HepG2 (cell line): ENCODE data around the gene ZBP1. TPM values are rescaled to one million over a fixed set of nuclear protein-coding genes. Genes with fewer than 3 reads are reported as not detected.

Experiments
- GLI4 ChIP-seq: sonication (generic); formaldehyde crosslinking; IDR thresholded peaks from 2 replicates; pipeline ENCODE4 v1.5.1; 2020; ENCODE audit warnings: missing genetic modification reagents, mild to moderate bottlenecking, moderate library complexity, borderline replicate concordance
- HDAC6 ChIP-seq: fragments of 200-600 bp; sonication (generic); IDR thresholded peaks from 2 replicates; pipeline ENCODE4 v1.7.0; 2017; ENCODE audit warnings: mild to moderate bottlenecking, antibody characterized with exemption, low read length, low read depth
- HNRNPUL1 ChIP-seq: fragments of 200-400 bp; formaldehyde crosslinking; IDR thresholded peaks from 2 replicates; pipeline ENCODE4 v1.6.1; 2017; ENCODE audit warnings: low read depth, mild to moderate bottlenecking, low read length, moderate library complexity
- MAFF ChIP-seq: IDR thresholded peaks from 2 replicates; pipeline ENCODE4 v1.6.1; 2011; ENCODE audit warnings: low read depth, low read length, improper control_type of control experiment
- NFRKB ChIP-seq: fragments of 450-650 bp; IDR thresholded peaks from 2 replicates; pipeline ENCODE4 v1.6.1; 2017
- TBP ChIP-seq: sonication (generic); formaldehyde crosslinking; IDR thresholded peaks from 2 replicates; pipeline ENCODE4 v1.5.0; 2020; ENCODE audit warnings: missing genetic modification reagents
- TEAD2 ChIP-seq: sonication (generic); formaldehyde crosslinking; IDR thresholded peaks from 2 replicates; pipeline ENCODE4 v1.9.0; 2021; ENCODE audit warnings: missing genetic modification reagents
- TOE1 ChIP-seq: sonication (generic); formaldehyde crosslinking; IDR thresholded peaks from 2 replicates; pipeline ENCODE4 v1.4.0; 2020; ENCODE audit warnings: mild to moderate bottlenecking, missing genetic modification reagents
- ZBTB7B ChIP-seq: sonication (generic); formaldehyde crosslinking; IDR thresholded peaks from 2 replicates; pipeline ENCODE4 v1.4.0; 2020; ENCODE audit warnings: missing genetic modification reagents
- ZNF343 ChIP-seq: sonication (generic); formaldehyde crosslinking; IDR thresholded peaks from 2 replicates; pipeline ENCODE4 v1.4.0; 2020; ENCODE audit warnings: mild to moderate bottlenecking, missing genetic modification reagents
- polyA plus RNA-seq, 8 experiments: library from polyadenylated mRNA; depleted of rRNA in 3 of 8; stranded (reverse) in 7 of 8; unstranded in 1 of 8; fragments of >200 nt; fragmentation: Illumina TruSeq in 4 of 8; extraction: Trizol in 4 of 8; gene quantifications; 2 replicates each; pipeline versions ENCODE4 v1.2.1 to v1.2.3, GENCODE V29; 2011 to 2016; ENCODE audit warnings: low read depth in 4 of 8, missing spikeins in 1 of 8, mixed read lengths in 1 of 8; ENCODE audit not compliant: insufficient read depth in 1 of 8
- total RNA-seq, 5 experiments: library from RNA; depleted of rRNA; stranded (reverse); fragments of >200 nt; fragmentation: Illumina TruSeq; extraction: Trizol; gene quantifications; 2 replicates each; pipeline ENCODE4 v1.2.3, GENCODE V29; 2016; ENCODE audit warnings: low read depth in 1 of 5
- TF ChIP-seq, protein P1 (sequence below), 2 experiments: fragments of 450-650 bp in 1 of 2; sonication (generic) in 1 of 2; formaldehyde crosslinking in 1 of 2; IDR thresholded peaks; 2 replicates each; pipeline versions ENCODE4 v1.6.1 to v1.8.0; 2016 to 2022; ENCODE audit warnings: antibody characterized with exemption in 1 of 2, mild to moderate bottlenecking in 1 of 2, missing genetic modification reagents in 1 of 2
- TF ChIP-seq, protein P2 (sequence below): sonication (generic); formaldehyde crosslinking; IDR thresholded peaks from 2 replicates; pipeline ENCODE4 v1.4.0; 2020; ENCODE audit warnings: missing genetic modification reagents, low read depth, mild to moderate bottlenecking, borderline replicate concordance
- TF ChIP-seq, protein P3 (sequence below): sonication (generic); formaldehyde crosslinking; IDR thresholded peaks from 2 replicates; pipeline ENCODE4 v1.4.0; 2020; ENCODE audit warnings: missing genetic modification reagents

Gene ZBP1
- total and polyA plus RNA-seq, 2 of the 13 experiments (the other 11 are each of a cell fraction or from before 2014, with no cell fraction given) = not detected

DNA sequence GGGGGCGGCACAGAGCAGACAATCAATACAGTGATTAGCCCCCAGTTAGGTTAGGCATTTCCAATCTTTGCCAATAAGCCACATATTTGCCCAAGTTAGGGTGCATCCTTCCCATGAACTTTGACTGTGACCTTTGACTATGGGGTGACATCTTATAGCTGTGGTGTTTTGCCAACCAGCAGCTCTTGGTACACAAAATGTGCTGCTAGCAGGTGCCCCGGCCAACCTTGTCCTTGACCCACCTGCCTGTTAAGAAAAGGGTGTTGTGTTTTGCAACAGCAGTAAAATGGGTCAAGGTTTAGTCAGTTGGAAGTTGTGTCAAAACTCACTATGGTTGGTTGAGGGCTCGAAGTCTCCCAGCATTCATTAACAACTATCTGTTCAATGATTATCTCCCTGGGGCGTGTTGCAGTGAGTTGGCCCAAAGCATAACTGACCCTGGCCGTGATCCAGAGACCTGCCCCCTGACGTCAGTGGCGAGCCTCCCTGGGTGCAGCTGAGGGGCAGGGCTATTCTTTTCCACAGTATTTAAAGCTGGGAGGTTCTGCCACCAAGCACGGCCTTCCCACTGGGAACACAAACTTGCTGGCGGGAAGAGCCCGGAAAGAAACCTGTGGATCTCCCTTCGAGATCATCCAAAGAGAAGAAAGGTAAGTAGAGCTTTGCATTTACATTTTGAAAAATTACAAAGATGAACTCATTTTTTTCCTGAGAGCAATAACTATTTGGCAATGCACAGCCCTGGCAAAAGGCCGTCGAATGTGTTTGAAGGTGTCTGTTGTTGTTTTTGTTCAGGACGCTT lies 59.5 kb downstream of the ZBP1 start, which contains the start of gene PCK1 (continued):
- TF ChIP-seq, protein P1, sequence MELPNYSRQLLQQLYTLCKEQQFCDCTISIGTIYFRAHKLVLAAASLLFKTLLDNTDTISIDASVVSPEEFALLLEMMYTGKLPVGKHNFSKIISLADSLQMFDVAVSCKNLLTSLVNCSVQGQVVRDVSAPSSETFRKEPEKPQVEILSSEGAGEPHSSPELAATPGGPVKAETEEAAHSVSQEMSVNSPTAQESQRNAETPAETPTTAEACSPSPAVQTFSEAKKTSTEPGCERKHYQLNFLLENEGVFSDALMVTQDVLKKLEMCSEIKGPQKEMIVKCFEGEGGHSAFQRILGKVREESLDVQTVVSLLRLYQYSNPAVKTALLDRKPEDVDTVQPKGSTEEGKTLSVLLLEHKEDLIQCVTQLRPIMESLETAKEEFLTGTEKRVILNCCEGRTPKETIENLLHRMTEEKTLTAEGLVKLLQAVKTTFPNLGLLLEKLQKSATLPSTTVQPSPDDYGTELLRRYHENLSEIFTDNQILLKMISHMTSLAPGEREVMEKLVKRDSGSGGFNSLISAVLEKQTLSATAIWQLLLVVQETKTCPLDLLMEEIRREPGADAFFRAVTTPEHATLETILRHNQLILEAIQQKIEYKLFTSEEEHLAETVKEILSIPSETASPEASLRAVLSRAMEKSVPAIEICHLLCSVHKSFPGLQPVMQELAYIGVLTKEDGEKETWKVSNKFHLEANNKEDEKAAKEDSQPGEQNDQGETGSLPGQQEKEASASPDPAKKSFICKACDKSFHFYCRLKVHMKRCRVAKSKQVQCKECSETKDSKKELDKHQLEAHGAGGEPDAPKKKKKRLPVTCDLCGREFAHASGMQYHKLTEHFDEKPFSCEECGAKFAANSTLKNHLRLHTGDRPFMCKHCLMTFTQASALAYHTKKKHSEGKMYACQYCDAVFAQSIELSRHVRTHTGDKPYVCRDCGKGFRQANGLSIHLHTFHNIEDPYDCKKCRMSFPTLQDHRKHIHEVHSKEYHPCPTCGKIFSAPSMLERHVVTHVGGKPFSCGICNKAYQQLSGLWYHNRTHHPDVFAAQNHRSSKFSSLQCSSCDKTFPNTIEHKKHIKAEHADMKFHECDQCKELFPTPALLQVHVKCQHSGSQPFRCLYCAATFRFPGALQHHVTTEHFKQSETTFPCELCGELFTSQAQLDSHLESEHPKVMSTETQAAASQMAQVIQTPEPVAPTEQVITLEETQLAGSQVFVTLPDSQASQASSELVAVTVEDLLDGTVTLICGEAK (IDR thresholded peaks at IDR 0.05) = no peak
- TF ChIP-seq, protein P1 (CRISPR knock-in tag; IDR thresholded peaks at IDR 0.05) = peak; percentile 83
- TF ChIP-seq GLI4 = peak; percentile 90; the same call in 1 of the 2 replicates
- TF ChIP-seq, protein P2, sequence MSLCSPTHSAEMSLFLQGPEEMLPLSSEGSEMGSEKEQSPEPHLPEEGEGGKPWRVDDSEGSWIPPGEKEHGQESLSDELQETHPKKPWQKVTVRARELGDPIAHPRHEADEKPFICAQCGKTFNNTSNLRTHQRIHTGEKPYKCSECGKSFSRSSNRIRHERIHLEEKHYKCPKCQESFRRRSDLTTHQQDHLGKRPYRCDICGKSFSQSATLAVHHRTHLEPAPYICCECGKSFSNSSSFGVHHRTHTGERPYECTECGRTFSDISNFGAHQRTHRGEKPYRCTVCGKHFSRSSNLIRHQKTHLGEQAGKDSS = 0 out of 2 replicates have a peak, but pooled peaks have one; percentile 10
- peak; percentile 51 for TF ChIP-seq MAFF
- TF ChIP-seq TOE1 (CRISPR knock-in tag) = no peak
- TF ChIP-seq, protein P3, sequence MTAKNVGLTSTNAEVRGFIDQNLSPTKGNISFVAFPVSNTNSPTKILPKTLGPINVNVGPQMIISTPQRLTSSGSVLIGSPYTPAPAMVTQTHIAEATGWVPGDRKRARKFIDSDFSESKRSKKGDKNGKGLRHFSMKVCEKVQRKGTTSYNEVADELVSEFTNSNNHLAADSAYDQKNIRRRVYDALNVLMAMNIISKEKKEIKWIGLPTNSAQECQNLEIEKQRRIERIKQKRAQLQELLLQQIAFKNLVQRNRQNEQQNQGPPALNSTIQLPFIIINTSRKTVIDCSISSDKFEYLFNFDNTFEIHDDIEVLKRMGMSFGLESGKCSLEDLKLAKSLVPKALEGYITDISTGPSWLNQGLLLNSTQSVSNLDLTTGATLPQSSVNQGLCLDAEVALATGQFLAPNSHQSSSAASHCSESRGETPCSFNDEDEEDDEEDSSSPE (CRISPR knock-in tag) = peak; percentile 81
- TF ChIP-seq HDAC6 = no peak
- peak; percentile 46 for TF ChIP-seq HNRNPUL1
- TF ChIP-seq NFRKB = no peak
- TF ChIP-seq TEAD2 (CRISPR knock-in tag) = no peak
- no peak for TF ChIP-seq ZNF343
- peak; percentile 67 for TF ChIP-seq ZBTB7B (CRISPR knock-in tag)
- TF ChIP-seq TBP (CRISPR knock-in tag) = no peak
